Ishikawa (cell line): Measurements from ENCODE around the gene WWC1.

ENCODE experiments used
- CEBPB ChIP-seq: IDR thresholded peaks from 2 replicates; pipeline ENCODE4 v1.6.1; 2012
- CREB1 ChIP-seq: IDR thresholded peaks from 2 replicates; pipeline ENCODE4 v1.6.1; 2012; ENCODE audit warnings: low read depth
- EGR1 ChIP-seq: IDR thresholded peaks from 2 replicates; pipeline ENCODE4 v1.6.1; 2012
- EP300 ChIP-seq: IDR thresholded peaks from 2 replicates; pipeline ENCODE4 v1.6.1; 2012; ENCODE audit warnings: borderline replicate concordance
- FOXM1 ChIP-seq: IDR thresholded peaks from 2 replicates; pipeline ENCODE4 v1.6.1; 2012; ENCODE audit warnings: low read depth, borderline replicate concordance
- NFIC ChIP-seq: IDR thresholded peaks from 2 replicates; pipeline ENCODE4 v1.6.1; 2012
- RAD21 ChIP-seq: IDR thresholded peaks from 2 replicates; pipeline ENCODE4 v1.6.1; 2012; ENCODE audit warnings: low read depth
- TAF1 ChIP-seq: IDR thresholded peaks from 2 replicates; pipeline ENCODE4 v1.6.1; 2012; ENCODE audit warnings: low read depth, mild to moderate bottlenecking
- TCF12 ChIP-seq: IDR thresholded peaks from 2 replicates; pipeline ENCODE4 v1.6.1; 2012; ENCODE audit warnings: low read depth
- TEAD4 ChIP-seq: IDR thresholded peaks from 2 replicates; pipeline ENCODE4 v1.6.1; 2012
- YY1 ChIP-seq: IDR thresholded peaks from 2 replicates; pipeline ENCODE4 v1.6.1; 2012; ENCODE audit warnings: low read depth
- ZBTB7A ChIP-seq: IDR thresholded peaks from 2 replicates; pipeline ENCODE4 v1.6.1; 2012; ENCODE audit warnings: low read depth
- TF ChIP-seq, protein P1 (sequence below): IDR thresholded peaks from 2 replicates; pipeline ENCODE4 v1.6.1; 2012
- TF ChIP-seq, protein P2 (sequence below): IDR thresholded peaks from 2 replicates; pipeline ENCODE4 v1.6.1; 2012
- TF ChIP-seq, protein P3 (sequence below): IDR thresholded peaks from 2 replicates; pipeline ENCODE4 v1.6.1; 2012; ENCODE audit warnings: low read depth, mild to moderate bottlenecking

Gene WWC1

DNA sequence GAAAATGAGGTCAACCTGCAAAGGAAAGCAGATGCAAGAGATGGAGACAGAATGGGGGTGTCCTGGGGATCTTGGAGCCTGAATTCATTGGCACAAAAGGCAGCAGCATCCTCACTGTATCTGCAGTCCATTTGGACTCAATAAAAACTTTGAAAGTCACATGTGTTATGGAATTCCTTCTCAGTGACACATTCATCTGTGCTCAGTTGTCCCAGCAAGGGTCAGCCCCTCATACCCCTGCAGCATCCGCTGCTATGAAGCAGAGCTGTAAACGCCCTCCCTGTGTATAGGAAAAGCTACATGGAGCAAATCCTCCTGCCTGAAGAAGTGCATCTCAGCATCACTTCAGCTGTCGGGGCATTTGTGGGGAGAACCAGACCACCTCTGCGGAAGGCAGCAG lies 180.3 kb downstream of the WWC1 start:
- TF ChIP-seq NFIC, result no peak
- TF ChIP-seq ZBTB7A, result no peak
- TF ChIP-seq, protein P1, sequence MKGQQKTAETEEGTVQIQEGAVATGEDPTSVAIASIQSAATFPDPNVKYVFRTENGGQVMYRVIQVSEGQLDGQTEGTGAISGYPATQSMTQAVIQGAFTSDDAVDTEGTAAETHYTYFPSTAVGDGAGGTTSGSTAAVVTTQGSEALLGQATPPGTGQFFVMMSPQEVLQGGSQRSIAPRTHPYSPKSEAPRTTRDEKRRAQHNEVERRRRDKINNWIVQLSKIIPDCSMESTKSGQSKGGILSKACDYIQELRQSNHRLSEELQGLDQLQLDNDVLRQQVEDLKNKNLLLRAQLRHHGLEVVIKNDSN, result no peak
- TF ChIP-seq CREB1, result no peak
- no peak for TF ChIP-seq EGR1
- TF ChIP-seq CEBPB, result no peak
- TF ChIP-seq FOXM1, result no peak
- no peak for TF ChIP-seq EP300
- TF ChIP-seq TCF12, result no peak
- TF ChIP-seq TAF1, result no peak
- TF ChIP-seq, protein P2, sequence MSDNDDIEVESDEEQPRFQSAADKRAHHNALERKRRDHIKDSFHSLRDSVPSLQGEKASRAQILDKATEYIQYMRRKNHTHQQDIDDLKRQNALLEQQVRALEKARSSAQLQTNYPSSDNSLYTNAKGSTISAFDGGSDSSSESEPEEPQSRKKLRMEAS, result no peak
- TF ChIP-seq RAD21, result no peak
- TF ChIP-seq YY1, result no peak
- TF ChIP-seq TEAD4, result no peak
- TF ChIP-seq, protein P3, sequence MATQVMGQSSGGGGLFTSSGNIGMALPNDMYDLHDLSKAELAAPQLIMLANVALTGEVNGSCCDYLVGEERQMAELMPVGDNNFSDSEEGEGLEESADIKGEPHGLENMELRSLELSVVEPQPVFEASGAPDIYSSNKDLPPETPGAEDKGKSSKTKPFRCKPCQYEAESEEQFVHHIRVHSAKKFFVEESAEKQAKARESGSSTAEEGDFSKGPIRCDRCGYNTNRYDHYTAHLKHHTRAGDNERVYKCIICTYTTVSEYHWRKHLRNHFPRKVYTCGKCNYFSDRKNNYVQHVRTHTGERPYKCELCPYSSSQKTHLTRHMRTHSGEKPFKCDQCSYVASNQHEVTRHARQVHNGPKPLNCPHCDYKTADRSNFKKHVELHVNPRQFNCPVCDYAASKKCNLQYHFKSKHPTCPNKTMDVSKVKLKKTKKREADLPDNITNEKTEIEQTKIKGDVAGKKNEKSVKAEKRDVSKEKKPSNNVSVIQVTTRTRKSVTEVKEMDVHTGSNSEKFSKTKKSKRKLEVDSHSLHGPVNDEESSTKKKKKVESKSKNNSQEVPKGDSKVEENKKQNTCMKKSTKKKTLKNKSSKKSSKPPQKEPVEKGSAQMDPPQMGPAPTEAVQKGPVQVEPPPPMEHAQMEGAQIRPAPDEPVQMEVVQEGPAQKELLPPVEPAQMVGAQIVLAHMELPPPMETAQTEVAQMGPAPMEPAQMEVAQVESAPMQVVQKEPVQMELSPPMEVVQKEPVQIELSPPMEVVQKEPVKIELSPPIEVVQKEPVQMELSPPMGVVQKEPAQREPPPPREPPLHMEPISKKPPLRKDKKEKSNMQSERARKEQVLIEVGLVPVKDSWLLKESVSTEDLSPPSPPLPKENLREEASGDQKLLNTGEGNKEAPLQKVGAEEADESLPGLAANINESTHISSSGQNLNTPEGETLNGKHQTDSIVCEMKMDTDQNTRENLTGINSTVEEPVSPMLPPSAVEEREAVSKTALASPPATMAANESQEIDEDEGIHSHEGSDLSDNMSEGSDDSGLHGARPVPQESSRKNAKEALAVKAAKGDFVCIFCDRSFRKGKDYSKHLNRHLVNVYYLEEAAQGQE, result no peak

DNA sequence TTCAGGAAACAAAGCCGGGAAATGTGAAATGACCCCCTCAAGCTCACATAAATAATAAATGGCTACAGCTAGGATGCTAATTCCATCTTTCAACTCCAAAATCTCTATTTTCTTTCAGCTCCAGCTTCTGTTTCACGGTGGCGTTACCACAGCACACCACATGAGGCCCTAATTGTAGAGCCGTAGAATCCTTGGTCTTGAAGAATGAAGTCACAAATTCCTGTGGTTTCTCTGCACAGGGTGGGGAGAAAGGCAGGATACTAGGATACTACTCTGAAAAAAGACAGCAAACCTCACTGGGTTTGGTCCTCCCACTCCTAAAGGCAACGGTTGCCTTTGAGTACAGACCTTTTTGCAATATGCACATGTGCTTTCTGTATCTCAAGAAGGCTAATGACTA lies 180.9 kb downstream of the WWC1 start:
- TF ChIP-seq FOXM1 (no peak), RAD21 (no peak), NFIC (no peak), TEAD4 (no peak), CEBPB (no peak), EP300 (no peak)
- TF ChIP-seq, protein P3, result no peak
- TF ChIP-seq, protein P1, result no peak

- TF ChIP-seq TCF12 (no peak), YY1 (no peak), CEBPB (no peak), EP300 (no peak), NFIC (no peak), RAD21 (no peak), ZBTB7A (no peak), CREB1 (no peak), FOXM1 (no peak), EGR1 (no peak), TEAD4 (no peak), TAF1 (no peak)
- TF ChIP-seq, protein P1, result no peak
- TF ChIP-seq, protein P2, result no peak
- TF ChIP-seq, protein P3, result no peak
Observed at GRCh38 chr5:168474319-168474718, 182.9 kb downstream of the WWC1 start.

- no peak for TF ChIP-seq EGR1
- TF ChIP-seq EP300, result no peak
Observed at GRCh38 chr5:168477060-168477459, 185.6 kb downstream of the WWC1 start.
